Endothelial cell of umbilical vein (primary cell): ENCODE data around the gene MED8. TPM values are rescaled to one million over a fixed set of nuclear protein-coding genes. Genes with fewer than 3 reads are reported as not detected.

Source experiments
- BruUV-seq: library from RNA; stranded (reverse); fragments of 400-500 nt; replicated peaks from 2 replicates; lab custom pipeline; 2021; lab: Mats Ljungman, UMichigan
- CTCF ChIA-PET: fragments of 300-600, 350-600 bp; sonication (Branson Sonifier 250); formaldehyde crosslinking; loops from one replicate; lab custom pipeline; 2021; ENCODE audit warnings: antibody characterized with exemption, inconsistent platforms; lab: Charles Lee
- POLR2A ChIA-PET: fragments of 300-600, 350-600 bp; sonication (Branson Sonifier 250); formaldehyde crosslinking; loops from one replicate; lab custom pipeline; 2021; ENCODE audit warnings: antibody characterized with exemption, inconsistent platforms; lab: Charles Lee
- DNase-seq: peaks from one replicate; pipeline ENCODE4 v3.0.0-alpha.2; 2011; ENCODE audit warnings: low read depth, low spot score
- FAIRE-seq: peaks from 2 replicates; lab custom pipeline; 2011; peaks lifted over from hg19 to GRCh38; lab: Jason Lieb, UNC
- H2AFZ ChIP-seq: 2 replicates; pipeline ENCODE4 v1.6.0; 2012; ENCODE audit warnings: low read depth, low read length, control low read depth, inconsistent platforms
- H3K27ac ChIP-seq: 2 replicates; pipeline ENCODE4 v1.5.1; 2011; ENCODE audit warnings: low read depth, mild to moderate bottlenecking, control low read depth, low read length, moderate library complexity; ENCODE audit not compliant: insufficient read depth
- H3K27me3 ChIP-seq, 2 experiments: 2 replicates each; pipeline versions ENCODE4 v1.6.0 to v1.6.1; 2011; ENCODE audit warnings: low read length in 2 of 2, mixed read lengths in 1 of 2; ENCODE audit not compliant: control insufficient read depth in 2 of 2, insufficient read depth in 2 of 2
- H3K36me3 ChIP-seq, 2 experiments: 2 replicates in 1 of 2; 3 replicates in 1 of 2; pipeline ENCODE4 v1.5.1; 2011; ENCODE audit warnings: low read length in 2 of 2, mild to moderate bottlenecking in 1 of 2, moderate library complexity in 1 of 2; ENCODE audit not compliant: control insufficient read depth in 2 of 2, insufficient read depth in 2 of 2; ENCODE audit errors: extremely low read depth in 1 of 2
- H3K4me1 ChIP-seq: 3 replicates; pipeline ENCODE4 v1.5.1; 2011; ENCODE audit warnings: mild to moderate bottlenecking, low read length; ENCODE audit not compliant: control insufficient read depth, insufficient read depth; ENCODE audit errors: extremely low read depth
- H3K4me2 ChIP-seq: 2 replicates; pipeline ENCODE4 v1.6.1; 2011; ENCODE audit warnings: low read length, control low read depth, mixed read lengths; ENCODE audit not compliant: insufficient read depth
- H3K4me3 ChIP-seq, 3 experiments: fragments of 200-600 bp in 1 of 3; sonication (generic), shearing (Covaris generic) in 1 of 3; replicated peaks in 1 of 3; 2 replicates each; pipeline ENCODE4 v1.5.1; 2011 to 2016; ENCODE audit warnings: control low read depth in 3 of 3, low read length in 3 of 3, mild to moderate bottlenecking in 2 of 3, inconsistent platforms in 1 of 3, low read depth in 1 of 3, moderate library complexity in 1 of 3; ENCODE audit not compliant: insufficient read depth in 1 of 3
- H3K79me2 ChIP-seq: 2 replicates; pipeline ENCODE4 v1.6.0; 2012; ENCODE audit warnings: low read length, inconsistent platforms; ENCODE audit not compliant: control insufficient read depth, insufficient read depth
- H3K9ac ChIP-seq: replicated peaks from 2 replicates; pipeline ENCODE3; 2011; ENCODE audit warnings: low read length, control low read depth; ENCODE audit not compliant: insufficient read depth; ENCODE audit errors: extremely low read depth
- H3K9me1 ChIP-seq: replicated peaks from 3 replicates; pipeline ENCODE4 v1.6.0; 2011; ENCODE audit warnings: mild to moderate bottlenecking, low read length; ENCODE audit not compliant: control insufficient read depth, insufficient read depth; ENCODE audit errors: extremely low read depth
- H3K9me3 ChIP-seq: replicated peaks from 2 replicates; pipeline ENCODE4 v1.5.1; 2012; ENCODE audit warnings: low read length, inconsistent platforms; ENCODE audit not compliant: control insufficient read depth, insufficient read depth
- H4K20me1 ChIP-seq: replicated peaks from 2 replicates; pipeline ENCODE3; 2011; ENCODE audit warnings: mild to moderate bottlenecking, low read length; ENCODE audit not compliant: control insufficient read depth, insufficient read depth; ENCODE audit errors: extremely low read depth
- FOS ChIP-seq: IDR thresholded peaks from 2 replicates; pipeline ENCODE4 v1.6.1; 2011; ENCODE audit warnings: mild to moderate bottlenecking, low read length, moderate library complexity, borderline replicate concordance; ENCODE audit not compliant: insufficient read depth
- JUN ChIP-seq: IDR thresholded peaks from 2 replicates; pipeline ENCODE4 v1.6.1; 2011; ENCODE audit warnings: borderline replicate concordance, low read depth; ENCODE audit not compliant: insufficient read length, insufficient read depth
- POLR2A ChIP-seq: IDR thresholded peaks from 2 replicates; pipeline ENCODE4 v1.6.1; 2012; ENCODE audit warnings: low read depth, mild to moderate bottlenecking, control low read depth, low read length
- dilution Hi-C: fragments of 300-500 bp; cut with MboI; formaldehyde crosslinking; loops from one replicate; pipeline ENCODE4 v1.15.0; 2019; ENCODE audit warnings: low sequenced_read_pairs; ENCODE audit not compliant: extremely low pct_ligation_motif_present
- intact Hi-C: fragments of 100-400 bp; cut with micrococcal nuclease; formaldehyde crosslinking; loops from one replicate; pipeline ENCODE4 v1.10.0; 2022
- polyA plus RNA-seq, 4 experiments: library from polyadenylated mRNA; depleted of rRNA in 3 of 4; stranded (reverse) in 3 of 4; unstranded in 1 of 4; fragments of >200 nt; gene quantifications; 2 replicates each; pipeline versions ENCODE4 v1.2.1 to v1.2.3, GENCODE V29; 2011 to 2012; ENCODE audit warnings: missing spikeins in 1 of 4
- total RNA-seq: library from RNA; stranded (reverse); gene quantifications from 2 replicates; pipeline ENCODE4 v1.2.3, GENCODE V29; 2021
- TF ChIP-seq, protein P1 (sequence below): IDR thresholded peaks from 2 replicates; pipeline ENCODE4 v1.6.1; 2011; ENCODE audit not compliant: insufficient read depth, insufficient read length
- TF ChIP-seq, protein P2 (sequence below), 2 donors: IDR thresholded peaks; 1 replicate in 1 of 2; 2 replicates in 1 of 2; pipeline ENCODE4 v1.5.1; 2011; ENCODE audit warnings: low read length in 2 of 2, mild to moderate bottlenecking in 2 of 2, moderate library complexity in 2 of 2, control low read depth in 1 of 2, inconsistent platforms in 1 of 2, low read depth in 1 of 2; ENCODE audit not compliant: insufficient read depth in 1 of 2; ENCODE audit errors: extremely low read depth in 1 of 2

The MED8 gene
- total and polyA plus RNA-seq, 2 donors (not counting 3 experiments of a cell fraction or from before 2014, with no cell fraction given): 19.6 to 45.6 TPM

DNA sequence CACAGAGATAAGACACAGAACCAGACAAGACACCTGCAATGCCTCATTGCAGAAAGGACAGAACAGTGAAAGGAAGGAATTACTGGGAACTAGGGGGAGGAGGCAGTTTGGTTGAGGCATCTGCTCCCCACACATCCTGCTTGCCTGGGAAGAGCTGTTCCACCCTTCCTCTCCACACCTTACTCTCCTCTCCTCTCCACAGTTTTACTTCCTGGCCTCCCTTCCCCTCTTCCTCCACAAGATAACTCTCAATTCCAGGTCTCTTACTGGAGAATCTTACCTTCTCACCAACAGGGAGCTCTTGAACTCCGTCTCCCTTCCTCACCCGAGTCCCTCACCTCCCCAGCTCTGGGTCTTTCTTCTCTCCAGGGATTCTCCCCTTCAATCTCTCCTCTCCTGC, 23.9 kb downstream of the MED8 start:
- H4K20me1 ChIP-seq: no peaks in the 10 kb centered on the region
- DNase-seq (no peak), FAIRE-seq (no peak)
- no peaks in the 10 kb centered on the region for H3K27me3 ChIP-seq
- H3K4me3 ChIP-seq: no peak overlapping the region
- H3K9ac ChIP-seq: no peak overlapping the region
- dilution Hi-C loops: no loop called here
- H3K36me3 ChIP-seq: peaks cover 13 to 21% of the 10 kb centered on the region in 2 experiments
- H3K79me2 ChIP-seq: peaks cover 62% of the 10 kb centered on the region
- POLR2A ChIA-PET: no interaction called here
- no peaks in the 10 kb centered on the region for H3K9me3 ChIP-seq
- TF ChIP-seq FOS: no peak
- TF ChIP-seq, protein P1, sequence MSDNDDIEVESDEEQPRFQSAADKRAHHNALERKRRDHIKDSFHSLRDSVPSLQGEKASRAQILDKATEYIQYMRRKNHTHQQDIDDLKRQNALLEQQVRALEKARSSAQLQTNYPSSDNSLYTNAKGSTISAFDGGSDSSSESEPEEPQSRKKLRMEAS: no peak
- TF ChIP-seq, protein P2, sequence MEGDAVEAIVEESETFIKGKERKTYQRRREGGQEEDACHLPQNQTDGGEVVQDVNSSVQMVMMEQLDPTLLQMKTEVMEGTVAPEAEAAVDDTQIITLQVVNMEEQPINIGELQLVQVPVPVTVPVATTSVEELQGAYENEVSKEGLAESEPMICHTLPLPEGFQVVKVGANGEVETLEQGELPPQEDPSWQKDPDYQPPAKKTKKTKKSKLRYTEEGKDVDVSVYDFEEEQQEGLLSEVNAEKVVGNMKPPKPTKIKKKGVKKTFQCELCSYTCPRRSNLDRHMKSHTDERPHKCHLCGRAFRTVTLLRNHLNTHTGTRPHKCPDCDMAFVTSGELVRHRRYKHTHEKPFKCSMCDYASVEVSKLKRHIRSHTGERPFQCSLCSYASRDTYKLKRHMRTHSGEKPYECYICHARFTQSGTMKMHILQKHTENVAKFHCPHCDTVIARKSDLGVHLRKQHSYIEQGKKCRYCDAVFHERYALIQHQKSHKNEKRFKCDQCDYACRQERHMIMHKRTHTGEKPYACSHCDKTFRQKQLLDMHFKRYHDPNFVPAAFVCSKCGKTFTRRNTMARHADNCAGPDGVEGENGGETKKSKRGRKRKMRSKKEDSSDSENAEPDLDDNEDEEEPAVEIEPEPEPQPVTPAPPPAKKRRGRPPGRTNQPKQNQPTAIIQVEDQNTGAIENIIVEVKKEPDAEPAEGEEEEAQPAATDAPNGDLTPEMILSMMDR (IDR thresholded peaks at IDR 0.05; ENCODE audit: extremely low read depth in 1 of 2, insufficient read depth in 1 of 2, low read depth in 1 of 2, low read length in 2 of 2): no peak
- no peak for TF ChIP-seq JUN
- TF ChIP-seq POLR2A: peak; percentile 61
- H3K9me1 ChIP-seq: no peaks in the 10 kb centered on the region
- peaks cover 33% of the 10 kb centered on the region for H3K4me1 ChIP-seq
- BruUV-seq: no TSS peak
- intact Hi-C loops: loop anchor here (5.0 kb wide), 1 partner anchor 138 kb away; no protein-coding TSS in a partner anchor
- no peak overlapping the region for H2AFZ ChIP-seq
- H3K27ac ChIP-seq: no peak overlapping the region
- peak overlapping the region; percentile 1 for H3K4me2 ChIP-seq
- CTCF ChIA-PET: interaction anchor here (1.1 kb wide), 1 partner anchor 48 kb away, joined by 8 read pairs; no protein-coding TSS in a partner anchor
